Stimulated activated naive CD4-positive, alpha-beta T cell treated with Interleukin-2 at 50 U/mL for 16 hours (primary cell): ENCODE measurements around the gene MAGI2.

ENCODE experiments used
- DNase-seq: peaks from one replicate; lab custom pipeline; 2025; lab: John Stamatoyannopoulos, UW

The MAGI2 gene

GRCh38 chr7:78786055-78786454, 667.4 kb downstream of the MAGI2 start:
- no peak for DNase-seq

- DNase-seq: no peak
These were observed 670.1 kb downstream of the MAGI2 start for GRCh38 chr7:78783179-78783962.

GRCh38 chr7:78780560-78780959, 672.9 kb downstream of the MAGI2 start:
- DNase-seq: no peak

DNA sequence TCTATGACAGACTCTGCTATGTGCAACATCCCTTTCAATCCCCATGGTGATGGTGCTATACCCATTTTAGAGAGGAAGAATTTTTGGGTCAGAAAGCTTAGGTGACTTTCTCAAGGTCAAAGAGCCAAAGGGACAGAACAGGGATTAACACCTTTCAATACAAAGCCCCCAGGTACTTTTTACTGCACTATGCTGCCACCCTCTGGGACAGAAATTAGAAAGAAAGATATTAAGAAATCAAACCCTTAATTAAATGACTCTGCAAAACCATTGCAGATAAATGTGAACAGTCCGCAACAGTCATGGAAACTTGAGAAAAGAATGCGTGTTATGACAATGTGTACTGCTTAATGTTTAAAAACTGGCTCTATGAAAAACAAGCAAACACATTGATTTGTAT, 673.7 kb downstream of the MAGI2 start:
- no peak for DNase-seq

DNA sequence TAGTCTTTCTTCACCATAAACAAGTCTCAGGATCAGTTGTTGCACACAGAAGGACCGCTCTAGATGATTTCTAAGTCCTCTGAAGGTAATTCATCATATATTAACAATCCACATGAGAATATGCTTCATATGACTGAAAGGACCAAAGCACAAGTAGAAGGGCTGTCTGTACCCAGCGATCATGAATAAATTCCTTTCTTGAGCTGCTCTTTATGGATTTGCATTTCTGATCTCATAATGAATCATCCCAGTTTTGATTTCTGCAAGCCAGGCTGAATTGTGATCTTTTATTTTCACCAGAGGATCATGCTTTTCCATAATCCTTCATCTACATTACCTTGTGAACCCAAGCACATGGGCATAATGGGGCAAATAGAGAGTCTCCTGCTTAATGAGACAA, 675.6 kb downstream of the MAGI2 start:
- no peak for DNase-seq

DNA sequence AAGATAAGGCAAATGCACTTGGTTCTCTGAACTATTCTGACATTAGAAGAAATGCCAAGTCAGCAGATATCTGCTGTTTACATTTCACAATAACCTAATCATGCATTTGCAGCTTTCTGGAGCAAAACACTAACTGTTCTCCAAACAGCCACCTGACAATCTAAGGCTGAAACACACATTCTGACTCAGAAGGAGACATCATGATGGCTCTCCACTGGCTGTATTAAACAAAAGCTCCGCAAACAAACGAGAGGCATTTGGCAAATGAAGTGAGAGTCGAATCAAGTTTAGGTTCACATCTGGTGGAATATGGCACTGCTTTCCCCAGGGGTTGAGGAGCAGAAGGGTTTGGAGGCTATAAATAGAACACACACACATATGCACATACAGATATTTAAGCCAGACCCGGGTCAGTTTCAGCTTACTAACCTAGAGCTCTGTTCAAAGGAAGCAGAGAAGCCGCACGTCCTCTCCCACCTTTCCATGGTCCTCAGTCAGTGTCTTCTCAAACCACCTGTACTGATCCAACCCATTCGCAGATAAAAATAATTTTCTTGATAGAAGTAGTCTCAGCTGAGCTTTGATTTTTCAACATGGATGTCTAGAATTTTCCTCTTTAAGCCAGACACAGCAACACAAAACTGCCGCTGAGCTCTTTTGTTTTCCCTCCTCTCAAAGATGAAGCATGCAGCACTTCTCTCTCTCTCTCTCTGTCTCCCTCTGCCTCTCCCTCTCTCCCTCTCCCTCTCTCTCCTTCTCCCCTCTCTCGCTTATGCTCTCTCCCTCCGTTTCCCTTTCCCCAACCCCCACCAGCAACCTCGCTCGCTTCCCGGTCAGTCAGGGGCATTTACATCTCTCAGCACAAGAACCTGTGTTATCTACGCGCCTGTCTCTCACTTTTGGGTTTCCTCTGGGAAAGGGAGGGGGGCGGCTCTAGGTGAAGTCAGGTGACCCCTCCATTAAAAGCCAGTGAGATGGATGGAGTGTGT, 682.8 kb downstream of the MAGI2 start:
- DNase-seq: no peak

DNA sequence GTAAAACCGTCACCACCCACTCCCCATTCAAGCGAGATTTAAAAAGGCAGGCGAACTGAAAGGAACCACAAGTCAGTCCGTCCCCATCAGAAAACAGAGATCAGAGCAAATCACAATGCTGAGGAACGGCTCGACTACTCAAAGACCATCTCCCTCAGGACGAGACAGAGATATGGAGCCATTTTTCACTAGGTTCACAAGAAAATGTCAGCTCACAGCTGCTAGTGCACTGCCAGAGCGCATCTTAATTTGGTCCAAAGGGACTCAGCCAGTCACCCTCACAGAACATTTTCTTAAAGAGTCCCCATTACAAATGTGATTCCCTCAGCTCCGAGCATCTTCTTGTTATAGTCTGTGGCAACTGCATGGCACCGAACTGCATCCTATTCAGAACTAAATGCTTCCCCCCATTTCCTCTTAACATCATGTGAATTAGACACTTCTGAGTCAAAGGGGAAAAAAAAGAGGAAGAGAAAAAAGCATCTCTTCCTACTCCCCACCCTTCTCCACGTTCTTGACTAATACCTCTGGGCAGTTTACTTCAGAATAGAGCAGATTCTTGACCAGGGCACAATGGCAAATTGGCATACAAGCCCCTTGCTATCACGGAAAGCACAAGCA, 683.9 kb downstream of the MAGI2 start:
- DNase-seq: no peak

DNA sequence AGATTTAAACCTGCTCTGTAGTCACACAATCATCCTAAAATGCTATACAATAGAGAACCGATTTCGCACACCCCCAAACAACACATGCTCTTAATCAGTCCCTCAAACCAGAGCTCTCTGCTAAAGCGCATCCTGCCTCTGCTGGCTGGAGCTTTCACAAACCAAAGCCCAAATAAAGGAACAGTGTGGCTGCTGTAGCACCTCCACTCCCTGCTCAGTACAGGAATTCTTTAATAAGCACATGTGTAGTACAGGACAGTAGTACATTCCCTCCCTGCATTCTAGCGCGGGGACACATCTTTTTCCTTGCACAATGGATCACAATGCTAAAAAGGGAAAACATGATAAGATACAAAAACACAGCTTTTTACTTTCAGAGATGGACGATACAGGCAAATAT, 684.6 kb downstream of the MAGI2 start:
- DNase-seq: no peak

DNA sequence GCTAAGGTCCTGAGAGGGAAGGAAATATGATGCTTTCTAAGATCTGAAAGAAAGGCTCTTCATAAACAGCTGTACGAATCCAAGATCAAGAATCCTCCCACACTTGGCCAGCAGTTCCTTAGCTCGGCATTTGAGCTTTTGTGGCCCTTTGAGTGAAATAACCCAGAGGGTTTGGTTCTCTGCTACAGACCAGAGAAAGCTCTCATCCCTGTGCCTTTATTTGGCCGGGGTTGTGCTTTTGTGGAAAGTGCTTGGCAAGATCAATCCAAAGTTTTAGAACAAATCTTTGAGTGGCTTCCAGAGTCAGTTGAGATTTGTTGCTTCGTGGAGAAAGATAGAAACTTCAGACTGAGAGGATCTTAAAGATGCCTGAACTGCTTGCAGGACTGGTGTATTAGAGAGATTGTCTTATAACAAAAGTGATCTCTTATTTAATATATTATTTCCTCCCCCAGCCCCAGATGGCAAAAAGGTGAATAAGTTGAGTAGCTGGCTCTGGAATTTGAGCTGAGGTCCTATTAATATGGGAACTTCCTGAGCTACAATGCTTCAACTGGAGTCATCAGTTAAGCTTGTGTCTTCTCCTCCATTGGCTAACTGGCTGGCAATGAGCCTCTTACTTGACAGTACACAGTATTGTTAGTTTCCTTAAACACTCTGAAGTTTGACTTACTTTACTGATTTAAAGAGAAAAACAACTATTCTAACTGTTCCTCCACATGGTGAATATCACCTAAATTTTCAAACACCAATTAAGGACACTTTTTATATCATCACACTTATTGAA, 687.3 kb downstream of the MAGI2 start:
- DNase-seq: no peak

DNA sequence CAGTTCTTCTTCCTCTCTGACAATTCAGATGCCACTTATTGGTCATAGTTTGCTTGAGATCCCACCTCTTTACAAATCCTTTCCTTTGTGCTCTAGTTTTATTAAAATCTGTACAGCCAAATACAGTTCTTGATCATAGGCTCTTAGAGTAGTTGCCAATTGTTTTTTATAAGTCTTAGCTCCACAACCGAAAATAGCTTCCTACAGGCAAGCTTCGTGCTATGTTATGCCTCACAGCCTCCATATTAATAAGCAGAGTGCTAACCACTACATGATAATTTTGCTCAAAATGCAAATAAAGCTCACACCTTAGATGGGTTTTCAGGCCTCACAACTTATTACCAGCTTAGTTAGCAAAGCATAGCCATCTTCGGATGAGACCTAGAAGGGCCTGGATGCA, 688.9 kb downstream of the MAGI2 start:
- DNase-seq: no peak

GRCh38 chr7:78762625-78763024, 690.8 kb downstream of the MAGI2 start:
- DNase-seq: no peak

- no peak for DNase-seq
These were observed 692.7 kb downstream of the MAGI2 start for GRCh38 chr7:78760620-78761355.

- no peak for DNase-seq
These were observed 700.9 kb downstream of the MAGI2 start for GRCh38 chr7:78752554-78752953.

- no peak for DNase-seq
These were observed 702.2 kb downstream of the MAGI2 start for GRCh38 chr7:78751253-78751652.

GRCh38 chr7:78749052-78749746, 704.3 kb downstream of the MAGI2 start:
- DNase-seq: no peak

GRCh38 chr7:78747592-78747991, 705.9 kb downstream of the MAGI2 start:
- no peak for DNase-seq

DNA sequence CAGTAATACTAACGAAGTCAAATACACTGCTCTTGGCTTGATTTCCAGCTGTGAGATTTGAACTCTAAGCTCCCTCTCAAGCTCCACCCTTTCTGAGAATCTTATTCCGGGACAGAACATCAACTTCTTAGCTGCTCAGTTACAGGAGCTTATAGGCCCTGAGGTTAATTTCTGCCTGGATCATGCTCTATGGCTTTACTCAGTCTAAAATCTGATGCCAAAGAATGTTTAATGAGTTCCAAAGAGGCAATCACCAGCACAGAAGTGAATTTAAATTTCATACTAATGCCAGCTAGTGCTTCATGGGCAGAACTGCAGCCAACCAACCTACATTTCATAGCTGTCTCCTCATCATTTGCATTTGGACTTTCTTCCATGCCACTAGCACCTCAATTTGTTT, 707.2 kb downstream of the MAGI2 start:
- DNase-seq: no peak

GRCh38 chr7:78742694-78743093, 710.8 kb downstream of the MAGI2 start:
- no peak for DNase-seq

- DNase-seq: no peak
These were observed 716.9 kb downstream of the MAGI2 start for GRCh38 chr7:78736548-78736947.

GRCh38 chr7:78734626-78735025, 718.8 kb downstream of the MAGI2 start:
- no peak for DNase-seq
